HepG2 (cell line): ENCODE data around the gene TCEA3. TPM values are rescaled to one million over a fixed set of nuclear protein-coding genes. Genes with fewer than 3 reads are reported as not detected.

Source experiments
- ATAC-seq: fragments of 200-7000 bp; cut with Tn5 transposase; 3 replicates; pipeline ENCODE4 v1.9.1; 2020; ENCODE audit warnings: mild to moderate bottlenecking, moderate library complexity
- BruUV-seq: library from RNA; stranded (reverse); fragments of 400-500 nt; replicated peaks from 2 replicates; lab custom pipeline; 2021; lab: Mats Ljungman, UMichigan
- CTCF ChIA-PET: fragments of 300-600 bp; formaldehyde crosslinking; extraction: SDS; loops from one replicate; lab custom pipeline; 2021; ENCODE audit warnings: low total read pairs, inconsistent platforms, low intra/inter-chr PET ratio; lab: Yijun Ruan, JAX
- POLR2A ChIA-PET: fragments of 350-600 bp; sonication (Branson Sonifier 250); formaldehyde crosslinking; loops from one replicate; lab custom pipeline; 2020; ENCODE audit warnings: antibody characterized with exemption, inconsistent platforms; lab: Yijun Ruan, JAX
- DNase-seq: peaks from one replicate; pipeline ENCODE4 v3.0.0-alpha.2; 2015; ENCODE audit warnings: low spot score
- FAIRE-seq: peaks from 3 replicates; lab custom pipeline; 2011; peaks lifted over from hg19 to GRCh38; lab: Jason Lieb, UNC
- H2AFZ ChIP-seq: one replicate; pipeline ENCODE4 v1.6.1; 2011; ENCODE audit warnings: low read length, inconsistent platforms
- H3K27ac ChIP-seq: fragments of 300-600 bp; 3 replicates; pipeline ENCODE4 v1.8.0; 2011; ENCODE audit warnings: mixed run types, mild to moderate bottlenecking, mixed read lengths, low read length, inconsistent platforms; ENCODE audit not compliant: insufficient read depth; ENCODE audit errors: extremely low read length
- H3K27me3 ChIP-seq, 2 experiments: fragments of 200-600 bp in 1 of 2; 2 replicates in 1 of 2; 3 replicates in 1 of 2; pipeline versions ENCODE4 v1.6.0 to v1.8.0; 2011; ENCODE audit warnings: low read length in 2 of 2, mild to moderate bottlenecking in 2 of 2, moderate library complexity in 2 of 2, inconsistent platforms in 1 of 2; ENCODE audit not compliant: insufficient read depth in 2 of 2, control insufficient read depth in 1 of 2
- H3K36me3 ChIP-seq, 2 experiments: fragments of 200-600 bp in 1 of 2; replicated peaks in 1 of 2; 2 replicates in 1 of 2; 3 replicates in 1 of 2; pipeline versions ENCODE4 v1.5.1 to v1.8.0; 2011; ENCODE audit warnings: low read length in 2 of 2, inconsistent platforms in 1 of 2; ENCODE audit not compliant: insufficient read depth in 2 of 2, control insufficient read depth in 1 of 2
- H3K4me1 ChIP-seq: 2 replicates; pipeline ENCODE4 v1.5.1; 2012; ENCODE audit warnings: low read length, inconsistent platforms; ENCODE audit not compliant: insufficient read depth
- H3K4me2 ChIP-seq: 2 replicates; pipeline ENCODE4 v1.6.0; 2011; ENCODE audit warnings: low read depth, low read length, inconsistent platforms
- H3K4me3 ChIP-seq, 3 experiments: fragments of 200-600 bp in 1 of 3; sonication (generic), shearing (Covaris generic) in 1 of 3; replicated peaks in 1 of 3; 2 replicates each; pipeline ENCODE4 v1.5.1; 2011 to 2016; ENCODE audit warnings: low read length in 3 of 3, inconsistent platforms in 2 of 3, low read depth in 2 of 3, mild to moderate bottlenecking in 2 of 3, control low read depth in 1 of 3, mixed read lengths in 1 of 3; ENCODE audit not compliant: insufficient read depth in 1 of 3
- H3K79me2 ChIP-seq: one replicate; pipeline ENCODE4 v1.6.1; 2011; ENCODE audit warnings: low read length, inconsistent platforms; ENCODE audit not compliant: insufficient read depth
- H3K9ac ChIP-seq: 2 replicates; pipeline ENCODE4 v1.6.0; 2011; ENCODE audit warnings: mild to moderate bottlenecking, low read depth, low read length, inconsistent platforms; ENCODE audit not compliant: insufficient read depth
- H3K9me3 ChIP-seq: 2 replicates; pipeline ENCODE4 v1.5.1; 2012; ENCODE audit warnings: mild to moderate bottlenecking, low read length
- H4K20me1 ChIP-seq: 2 replicates; pipeline ENCODE4 v1.6.0; 2011; ENCODE audit warnings: inconsistent platforms, mild to moderate bottlenecking, low read length, moderate library complexity; ENCODE audit not compliant: insufficient read depth
- FOXA1 ChIP-seq, 2 experiments: fragments of 450-650 bp in 1 of 2; sonication (generic) in 1 of 2; formaldehyde crosslinking in 1 of 2; IDR thresholded peaks; 2 replicates each; pipeline versions ENCODE4 v1.4.0 to v1.6.1; 2016 to 2020; ENCODE audit warnings: missing genetic modification reagents in 1 of 2
- FOXP1 ChIP-seq, 2 experiments: fragments of 450-650 bp in 1 of 2; IDR thresholded peaks; 2 replicates each; pipeline ENCODE4 v1.6.1; 2017 to 2018; ENCODE audit warnings: antibody characterized with exemption in 1 of 2
- GZF1 ChIP-seq: sonication (generic); formaldehyde crosslinking; IDR thresholded peaks from 2 replicates; pipeline ENCODE4 v1.5.1; 2020; ENCODE audit warnings: mild to moderate bottlenecking, missing genetic modification reagents
- HOXA5 ChIP-seq: sonication (generic); formaldehyde crosslinking; IDR thresholded peaks from 2 replicates; pipeline ENCODE4 v1.4.0; 2020; ENCODE audit warnings: missing genetic modification reagents
- MIXL1 ChIP-seq: IDR thresholded peaks from 2 replicates; pipeline ENCODE4 v1.6.1; 2016
- NR2F2 ChIP-seq: IDR thresholded peaks from 2 replicates; pipeline ENCODE4 v1.6.1; 2012; ENCODE audit warnings: low read depth, inconsistent platforms, borderline replicate concordance
- POLR2A ChIP-seq, 2 experiments: IDR thresholded peaks; 2 replicates each; pipeline ENCODE4 v1.6.1; 2011; ENCODE audit warnings: low read depth in 2 of 2, low read length in 2 of 2, mild to moderate bottlenecking in 1 of 2, moderate library complexity in 1 of 2; ENCODE audit not compliant: insufficient read depth in 1 of 2
- POLR2AphosphoS5 ChIP-seq: IDR thresholded peaks from 2 replicates; pipeline ENCODE4 v1.6.1; 2012; ENCODE audit warnings: low read depth, low read length
- U2AF1 ChIP-seq: fragments of 200-400 bp; formaldehyde crosslinking; optimal IDR thresholded peaks from 2 replicates; pipeline ENCODE3; 2017; ENCODE audit warnings: mild to moderate bottlenecking, low read depth, low read length
- YY1 ChIP-seq: IDR thresholded peaks from 2 replicates; pipeline ENCODE4 v1.6.1; 2011; ENCODE audit warnings: low read length, low read depth, moderate library complexity, mild to moderate bottlenecking; ENCODE audit not compliant: insufficient read depth, insufficient replicate concordance
- ZC3H13 ChIP-seq: sonication (generic); formaldehyde crosslinking; IDR thresholded peaks from 2 replicates; pipeline ENCODE4 v1.8.1; 2023; ENCODE audit warnings: mild to moderate bottlenecking, missing genetic modification reagents, moderate library complexity
- ZNF101 ChIP-seq: sonication (generic); formaldehyde crosslinking; IDR thresholded peaks from 2 replicates; pipeline ENCODE4 v1.4.0; 2020; ENCODE audit warnings: mild to moderate bottlenecking, low read depth, missing genetic modification reagents, borderline replicate concordance
- WGBS: methylation state at CpG from one replicate; pipeline ENCODE4 v1.1.6; 2017; ENCODE audit warnings: low lambda C conversion rate; 5-methylcytosine and 5-hydroxymethylcytosine counted together
- in situ Hi-C: cut with HindIII; loops from 2 replicates; pipeline ENCODE4 v1.10.0; 2017; ENCODE audit warnings: low pct_unique_long_range_greater_than_20kb; ENCODE audit not compliant: extremely low pct_ligation_motif_present
- intact Hi-C: fragments of 100-400 bp; cut with micrococcal nuclease; formaldehyde crosslinking; loops from one replicate; pipeline ENCODE4 v1.10.0; 2022; ENCODE audit not compliant: unreplicated experiment
- polyA plus RNA-seq, 8 experiments: library from polyadenylated mRNA; depleted of rRNA in 3 of 8; stranded (reverse) in 7 of 8; unstranded in 1 of 8; fragments of >200 nt; fragmentation: Illumina TruSeq in 4 of 8; extraction: Trizol in 4 of 8; gene quantifications; 2 replicates each; pipeline versions ENCODE4 v1.2.1 to v1.2.3, GENCODE V29; 2011 to 2016; ENCODE audit warnings: low read depth in 4 of 8, missing spikeins in 1 of 8, mixed read lengths in 1 of 8; ENCODE audit not compliant: insufficient read depth in 1 of 8
- total RNA-seq, 5 experiments: library from RNA; depleted of rRNA; stranded (reverse); fragments of >200 nt; fragmentation: Illumina TruSeq; extraction: Trizol; gene quantifications; 2 replicates each; pipeline ENCODE4 v1.2.3, GENCODE V29; 2016; ENCODE audit warnings: low read depth in 1 of 5
- TF ChIP-seq, protein P1 (sequence below): sonication (generic); formaldehyde crosslinking; IDR thresholded peaks from 2 replicates; pipeline ENCODE4 v1.5.1; 2020; ENCODE audit warnings: mild to moderate bottlenecking, missing genetic modification reagents
- TF ChIP-seq, protein P2 (sequence below): fragments of 450-650 bp; IDR thresholded peaks from 2 replicates; pipeline ENCODE4 v1.6.1; 2017; ENCODE audit warnings: mild to moderate bottlenecking

The TCEA3 gene
- total and polyA plus RNA-seq, 2 of the 13 experiments (the other 11 are each of a cell fraction or from before 2014, with no cell fraction given): 55.5 to 84.6 TPM

DNA sequence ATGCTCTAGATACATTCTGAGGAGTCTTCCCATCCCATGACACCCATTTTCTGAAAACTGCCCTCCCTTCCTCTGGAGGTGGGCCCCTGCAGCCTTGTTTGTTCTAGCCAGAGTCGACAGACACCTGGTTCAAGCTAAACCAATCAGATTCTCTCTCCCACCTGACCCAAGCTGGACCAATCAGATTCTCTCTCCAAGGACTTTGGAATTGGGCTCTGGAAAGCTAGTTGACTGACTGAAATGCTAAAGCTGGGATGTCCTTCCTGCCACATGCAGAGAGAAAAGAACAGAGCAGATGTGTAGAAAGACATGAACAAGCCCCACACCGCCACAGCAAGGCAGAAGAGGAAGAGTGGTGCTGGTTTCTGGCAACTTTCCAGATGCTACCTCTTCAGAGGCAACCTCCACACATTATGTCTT is 34.8 kb upstream of the TCEA3 start (continued):
- TF ChIP-seq FOXA1 (IDR thresholded peaks at IDR 0.05) (no peak), FOXA1 (CRISPR knock-in tag; IDR thresholded peaks at IDR 0.05) (peak; percentile 72), POLR2AphosphoS5 (peak; percentile 89), MIXL1 (CRISPR knock-in tag) (0 out of 2 replicates have a peak, but pooled peaks have one; percentile 16), POLR2A (IDR thresholded peaks at IDR 0.05; ENCODE audit: insufficient read depth in 1 of 2, low read depth in 2 of 2, low read length in 2 of 2) (peak; percentile 60 to 63)

DNA sequence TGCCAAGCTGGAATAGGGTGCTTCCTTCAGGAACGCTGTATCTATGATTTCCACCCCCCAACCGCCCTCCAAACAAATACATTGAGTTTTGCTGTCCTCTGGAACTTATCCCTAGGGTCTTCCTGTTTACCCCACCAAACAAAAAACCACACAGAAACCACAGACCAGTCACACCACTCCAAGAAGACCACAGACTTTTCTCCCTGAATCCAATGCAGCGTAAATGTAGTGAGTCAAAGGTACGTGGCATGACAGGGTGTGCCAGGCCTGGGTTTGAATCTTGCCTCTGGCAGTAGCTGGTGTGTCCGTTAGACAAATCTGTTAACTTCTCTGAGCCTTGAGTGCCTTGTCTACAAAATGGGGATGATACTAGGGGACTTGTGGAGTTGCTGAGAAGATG is 31.7 kb upstream of the TCEA3 start:
- POLR2A ChIA-PET: interaction anchor here (3.8 kb wide), 1 partner anchor 32 kb away, joined by 22 read pairs; the partner anchor contains the start of gene TCEA3
- Histone ChIP-seq H3K36me3 (peaks cover 8 to 32% of the 10 kb centered on the region in 2 experiments; a peak in 4 of 5 replicates), H2AFZ (no peak overlapping the region), H3K4me1 (peaks cover 74% of the 10 kb centered on the region), H3K9me3 (no peaks in the 10 kb centered on the region), H3K27ac (no peak overlapping the region), H3K79me2 (no peaks in the 10 kb centered on the region), H3K4me2 (no peak overlapping the region), H3K27me3 (no peaks in the 10 kb centered on the region)
- CTCF ChIA-PET: no interaction called here
- no peak for ATAC-seq
- no peak for DNase-seq
- no TSS peak for BruUV-seq
- intact Hi-C loops (no loop called here), in situ Hi-C loops (no loop called here)
- TF ChIP-seq U2AF1 (no peak), NR2F2 (no peak), FOXP1 (IDR thresholded peaks at IDR 0.05) (no peak), FOXP1 (CRISPR knock-in tag; IDR thresholded peaks at IDR 0.05) (no peak), MIXL1 (CRISPR knock-in tag) (no peak), YY1 (no peak), ZNF101 (CRISPR knock-in tag) (no peak), GZF1 (CRISPR knock-in tag) (no peak), HOXA5 (CRISPR knock-in tag) (no peak), ZC3H13 (no peak)
- TF ChIP-seq, protein P1, sequence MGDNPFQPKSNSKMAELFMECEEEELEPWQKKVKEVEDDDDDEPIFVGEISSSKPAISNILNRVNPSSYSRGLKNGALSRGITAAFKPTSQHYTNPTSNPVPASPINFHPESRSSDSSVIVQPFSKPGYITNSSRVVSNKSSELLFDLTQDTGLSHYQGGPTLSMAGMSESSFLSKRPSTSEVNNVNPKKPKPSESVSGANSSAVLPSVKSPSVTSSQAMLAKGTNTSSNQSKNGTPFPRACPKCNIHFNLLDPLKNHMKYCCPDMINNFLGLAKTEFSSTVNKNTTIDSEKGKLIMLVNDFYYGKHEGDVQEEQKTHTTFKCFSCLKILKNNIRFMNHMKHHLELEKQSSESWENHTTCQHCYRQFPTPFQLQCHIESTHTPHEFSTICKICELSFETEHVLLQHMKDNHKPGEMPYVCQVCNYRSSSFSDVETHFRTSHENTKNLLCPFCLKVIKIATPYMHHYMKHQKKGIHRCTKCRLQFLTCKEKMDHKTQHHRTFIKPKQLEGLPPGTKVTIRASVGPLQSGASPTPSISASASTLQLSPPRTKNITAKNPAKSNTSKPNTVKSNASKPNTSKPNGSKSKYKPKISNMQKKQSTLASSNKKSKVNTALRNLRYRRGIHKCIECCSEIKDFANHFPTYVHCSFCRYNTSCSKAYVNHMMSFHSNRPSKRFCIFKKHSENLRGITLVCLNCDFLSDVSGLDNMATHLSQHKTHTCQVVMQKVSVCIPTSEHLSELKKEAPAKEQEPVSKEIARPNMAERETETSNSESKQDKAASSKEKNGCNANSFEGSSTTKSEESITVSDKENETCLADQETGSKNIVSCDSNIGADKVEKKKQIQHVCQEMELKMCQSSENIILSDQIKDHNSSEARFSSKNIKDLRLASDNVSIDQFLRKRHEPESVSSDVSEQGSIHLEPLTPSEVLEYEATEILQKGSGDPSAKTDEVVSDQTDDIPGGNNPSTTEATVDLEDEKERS: no peak
- TF ChIP-seq, protein P2, sequence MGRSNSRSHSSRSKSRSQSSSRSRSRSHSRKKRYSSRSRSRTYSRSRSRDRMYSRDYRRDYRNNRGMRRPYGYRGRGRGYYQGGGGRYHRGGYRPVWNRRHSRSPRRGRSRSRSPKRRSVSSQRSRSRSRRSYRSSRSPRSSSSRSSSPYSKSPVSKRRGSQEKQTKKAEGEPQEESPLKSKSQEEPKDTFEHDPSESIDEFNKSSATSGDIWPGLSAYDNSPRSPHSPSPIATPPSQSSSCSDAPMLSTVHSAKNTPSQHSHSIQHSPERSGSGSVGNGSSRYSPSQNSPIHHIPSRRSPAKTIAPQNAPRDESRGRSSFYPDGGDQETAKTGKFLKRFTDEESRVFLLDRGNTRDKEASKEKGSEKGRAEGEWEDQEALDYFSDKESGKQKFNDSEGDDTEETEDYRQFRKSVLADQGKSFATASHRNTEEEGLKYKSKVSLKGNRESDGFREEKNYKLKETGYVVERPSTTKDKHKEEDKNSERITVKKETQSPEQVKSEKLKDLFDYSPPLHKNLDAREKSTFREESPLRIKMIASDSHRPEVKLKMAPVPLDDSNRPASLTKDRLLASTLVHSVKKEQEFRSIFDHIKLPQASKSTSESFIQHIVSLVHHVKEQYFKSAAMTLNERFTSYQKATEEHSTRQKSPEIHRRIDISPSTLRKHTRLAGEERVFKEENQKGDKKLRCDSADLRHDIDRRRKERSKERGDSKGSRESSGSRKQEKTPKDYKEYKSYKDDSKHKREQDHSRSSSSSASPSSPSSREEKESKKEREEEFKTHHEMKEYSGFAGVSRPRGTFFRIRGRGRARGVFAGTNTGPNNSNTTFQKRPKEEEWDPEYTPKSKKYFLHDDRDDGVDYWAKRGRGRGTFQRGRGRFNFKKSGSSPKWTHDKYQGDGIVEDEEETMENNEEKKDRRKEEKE: no peak
- TF ChIP-seq, all 625 proteins: peak for 0
- H4K20me1 ChIP-seq: no peaks in the 10 kb centered on the region
- WGBS: 87% methylated on average over 5 of the region's 5 CpGs
- no peak overlapping the region for H3K9ac ChIP-seq
- H3K4me3 ChIP-seq: no peak overlapping the region
- no peak for FAIRE-seq
